Lower lobe of right lung (tissue), 2 donors: ENCODE results near the gene CBS. TPM values are rescaled to one million over a fixed set of nuclear protein-coding genes. Genes with fewer than 3 reads are reported as not detected.
A peak's percentile ranks its signal among the peaks of the same experiment; 100 is the strongest.

Source experiments
- ATAC-seq, 2 donors: fragments of 200-7000 bp; cut with Tn5 transposase; one replicate each; pipeline ENCODE4 v1.9.1; 2020 to 2022; ENCODE audit warnings: mild to moderate bottlenecking in 2 of 2, moderate library complexity in 2 of 2
- DNase-seq: peaks from one replicate; pipeline ENCODE4 v3.0.0-alpha.2; 2020
- H3K27ac ChIP-seq: fragments of 200-600 bp; one replicate; pipeline ENCODE4 v1.8.0; 2022
- H3K27me3 ChIP-seq: fragments of 200-600 bp; one replicate; pipeline ENCODE4 v1.8.0; 2022; ENCODE audit warnings: low read depth
- H3K36me3 ChIP-seq: fragments of 200-600 bp; one replicate; pipeline ENCODE4 v1.8.0; 2022; ENCODE audit warnings: mild to moderate bottlenecking
- H3K4me1 ChIP-seq: fragments of 200-600 bp; one replicate; pipeline ENCODE4 v1.8.0; 2022
- H3K4me3 ChIP-seq: fragments of 200-600 bp; one replicate; pipeline ENCODE4 v1.8.0; 2022; ENCODE audit warnings: mild to moderate bottlenecking
- H3K9me3 ChIP-seq: fragments of 200-600 bp; one replicate; pipeline ENCODE4 v1.8.0; 2022
- CTCF ChIP-seq: fragments of 200-600 bp; IDR thresholded peaks from one replicate; pipeline ENCODE4 v1.8.0; 2022; ENCODE audit warnings: antibody characterized with exemption, mild to moderate bottlenecking
- intact Hi-C: fragments of 100-400 bp; cut with DNase I; formaldehyde crosslinking; loops from one replicate; pipeline ENCODE4 v1.11.0; 2022
- total RNA-seq: library from RNA; stranded (reverse); fragmentation: NEBNext Ultra II Directional; extraction: Animal tissue kit (Norgen Biotek cat#: 25700); gene quantifications from one replicate; pipeline ENCODE4 v1.2.1, GENCODE V29; 2021
- donor health status: DM: no; HTN: yes; CAD: no; lungs with severe emphysema.

Gene CBS
- total RNA-seq, 1 donor from 2014 or later: 82.3 TPM

- Histone ChIP-seq H3K4me1 (no peaks in the 10 kb centered on the region), H3K36me3 (peaks cover 51% of the 10 kb centered on the region), H3K27ac (no peak overlapping the region), H3K9me3 (no peaks in the 10 kb centered on the region), H3K27me3 (no peaks in the 10 kb centered on the region), H3K4me3 (no peak overlapping the region)
- ATAC-seq: no peak
- no peak for DNase-seq
- intact Hi-C loops: no loop called here
- TF ChIP-seq CTCF: no peak
These were observed 41.5 kb downstream of the CBS start for GRCh38 chr21:43034101-43034500.

GRCh38 chr21:43031121-43031619 is 44.5 kb downstream of the CBS start:
- intact Hi-C loops: no loop called here
- Histone ChIP-seq H3K27me3 (no peaks in the 10 kb centered on the region), H3K4me3 (no peak overlapping the region), H3K9me3 (no peaks in the 10 kb centered on the region), H3K36me3 (peaks cover 66% of the 10 kb centered on the region), H3K4me1 (no peaks in the 10 kb centered on the region), H3K27ac (no peak overlapping the region)
- no peak for DNase-seq
- no peak for TF ChIP-seq CTCF
- ATAC-seq: no peak

GRCh38 chr21:43029785-43030184 is 45.9 kb downstream of the CBS start:
- no peaks in the 10 kb centered on the region for H3K27me3 ChIP-seq
- ATAC-seq (no peak), DNase-seq (no peak)
- intact Hi-C loops: no loop called here
- H3K27ac ChIP-seq: no peak overlapping the region
- peaks cover 72% of the 10 kb centered on the region for H3K36me3 ChIP-seq
- no peak overlapping the region for H3K4me3 ChIP-seq
- no peaks in the 10 kb centered on the region for H3K4me1 ChIP-seq
- H3K9me3 ChIP-seq: no peaks in the 10 kb centered on the region
- no peak for TF ChIP-seq CTCF

- no peaks in the 10 kb centered on the region for H3K4me1 ChIP-seq
- H3K4me3 ChIP-seq: no peak overlapping the region
- no peak overlapping the region for H3K27ac ChIP-seq
- H3K36me3 ChIP-seq: peaks cover 85% of the 10 kb centered on the region
- ATAC-seq: peak; percentile 19 to 46
- TF ChIP-seq CTCF: no peak
- no peak for DNase-seq
- H3K27me3 ChIP-seq: no peaks in the 10 kb centered on the region
- H3K9me3 ChIP-seq: no peaks in the 10 kb centered on the region
- intact Hi-C loops: no loop called here
These were observed 47.5 kb downstream of the CBS start for GRCh38 chr21:43027846-43028731.

- DNase-seq: no peak
- TF ChIP-seq CTCF: no peak
- Histone ChIP-seq H3K4me3 (no peak overlapping the region), H3K4me1 (no peaks in the 10 kb centered on the region), H3K9me3 (no peaks in the 10 kb centered on the region), H3K27ac (no peak overlapping the region), H3K36me3 (peaks cover 85% of the 10 kb centered on the region), H3K27me3 (no peaks in the 10 kb centered on the region)
- intact Hi-C loops: no loop called here
- no peak for ATAC-seq
These were observed 49.9 kb downstream of the CBS start for GRCh38 chr21:43025636-43026180.
